K562 (cell line): Measurements from ENCODE around the gene HLTF. TPM values are rescaled to one million over a fixed set of nuclear protein-coding genes. Genes with fewer than 3 reads are reported as not detected.

Experiments used
- ATF4 ChIP-seq: fragments of 450-650 bp; formaldehyde crosslinking; IDR thresholded peaks from 2 replicates; pipeline ENCODE4 v1.4.0; 2022; ENCODE audit warnings: mild to moderate bottlenecking, moderate library complexity
- CEBPB ChIP-seq: fragments of 450-650 bp; IDR thresholded peaks from 2 replicates; pipeline ENCODE4 v1.6.1; 2016; ENCODE audit warnings: missing genetic modification characterization, missing compliant biosample characterization
- COPS2 ChIP-seq: fragments of 450-650 bp; conservative IDR thresholded peaks from 2 replicates; pipeline ENCODE4 v1.6.1; 2016; ENCODE audit warnings: mild to moderate bottlenecking, moderate library complexity
- DLX4 ChIP-seq: fragments of 250-450 bp; sonication (Bioruptor Pico); IDR thresholded peaks from 2 replicates; pipeline ENCODE4 v1.6.1; 2021; ENCODE audit warnings: mild to moderate bottlenecking
- E2F1 ChIP-seq: sonication (generic); formaldehyde crosslinking; IDR thresholded peaks from 2 replicates; pipeline ENCODE4 v1.8.1; 2023; ENCODE audit warnings: mild to moderate bottlenecking, missing genetic modification reagents, moderate library complexity
- ETV5 ChIP-seq: sonication (generic); formaldehyde crosslinking; IDR thresholded peaks from 2 replicates; pipeline ENCODE4 v1.4.0; 2020; ENCODE audit warnings: low read depth, mild to moderate bottlenecking, missing genetic modification reagents
- HDAC8 ChIP-seq: fragments of 450-650 bp; IDR thresholded peaks from 2 replicates; pipeline ENCODE4 v1.6.1; 2016; ENCODE audit warnings: mild to moderate bottlenecking, missing genetic modification characterization, moderate library complexity, missing compliant biosample characterization
- HMGXB4 ChIP-seq: sonication (generic); formaldehyde crosslinking; IDR thresholded peaks from 2 replicates; pipeline ENCODE4 v1.8.1; 2023; ENCODE audit warnings: mild to moderate bottlenecking, missing genetic modification reagents
- HSF4 ChIP-seq: fragments of 250-450 bp; sonication (Bioruptor Pico); IDR thresholded peaks from 2 replicates; pipeline ENCODE4 v2.1.2; 2022; ENCODE audit warnings: mild to moderate bottlenecking, moderate library complexity, borderline replicate concordance
- KDM2B ChIP-seq: fragments of 250-450 bp; sonication (Bioruptor Pico); IDR thresholded peaks from 2 replicates; pipeline ENCODE4 v1.8.0; 2021; ENCODE audit warnings: mild to moderate bottlenecking, moderate library complexity
- SAP30 ChIP-seq: fragments of 200-600 bp; sonication (generic); IDR thresholded peaks from 2 replicates; pipeline ENCODE4 v1.6.1; 2012; ENCODE audit warnings: borderline replicate concordance, low read depth, mild to moderate bottlenecking, moderate library complexity, low read length, control low read depth, inconsistent platforms; ENCODE audit not compliant: insufficient read depth, poor library complexity, severe bottlenecking
- STAT6 ChIP-seq: sonication (generic); formaldehyde crosslinking; IDR thresholded peaks from 2 replicates; pipeline ENCODE4 v1.8.1; 2023; ENCODE audit warnings: mild to moderate bottlenecking, missing genetic modification reagents
- ZFX ChIP-seq: sonication (generic); formaldehyde crosslinking; IDR thresholded peaks from 2 replicates; pipeline ENCODE4 v1.8.0; 2022; ENCODE audit warnings: mild to moderate bottlenecking, missing genetic modification reagents, moderate library complexity
- ZKSCAN1 ChIP-seq: fragments of 150-350 bp; IDR thresholded peaks from 2 replicates; pipeline ENCODE4 v1.6.1; 2016; ENCODE audit warnings: low read depth, low read length
- ZNF263 ChIP-seq: sonication (generic); formaldehyde crosslinking; IDR thresholded peaks from 2 replicates; pipeline ENCODE4 v1.8.0; 2022; ENCODE audit warnings: mild to moderate bottlenecking, missing genetic modification reagents, borderline replicate concordance
- ZNF512 ChIP-seq: IDR thresholded peaks from 2 replicates; pipeline ENCODE4 v1.6.1; 2016; ENCODE audit warnings: missing genetic modification characterization, missing compliant biosample characterization
- polyA plus RNA-seq, 8 experiments: library from polyadenylated mRNA; depleted of rRNA in 4 of 8; stranded (reverse) in 5 of 8; unstranded in 3 of 8; fragments of >200 nt; fragmentation: Nextera tagmentation in 2 of 8; fragmentation: Illumina TruSeq in 1 of 8; extraction: Ambion mirVana in 2 of 8; extraction: Trizol in 1 of 8; gene quantifications; 2 replicates each; pipeline versions ENCODE4 v1.2.1 to v1.2.3, GENCODE V29; 2011 to 2014; ENCODE audit warnings: inconsistent platforms in 1 of 8, missing spikeins in 1 of 8
- total RNA-seq, 7 experiments: library from RNA; depleted of rRNA in 6 of 7; stranded (reverse); fragments of >200 nt in 6 of 7; fragmentation: Illumina TruSeq in 2 of 7; extraction: Trizol in 2 of 7; gene quantifications; 2 replicates each; pipeline versions ENCODE4 v1.2.1 to v1.2.3, GENCODE V29; 2011 to 2021; ENCODE audit warnings: low replicate concordance in 1 of 7

The HLTF gene
- total and polyA plus RNA-seq, 9 of the 15 experiments (the other 6 are each of a cell fraction or from before 2014, with no cell fraction given) = 35.1 to 82.4 (median 50.4) TPM

GRCh38 chr3:149086232-149086988 is at the start of gene HLTF (continued):
- no peak for TF ChIP-seq ZNF512 (tag)
- no peak for TF ChIP-seq KDM2B
- peak; percentile 29; the same call in 1 of the 2 replicates for TF ChIP-seq ZKSCAN1
- peak; percentile 64; the same call in 1 of the 2 replicates for TF ChIP-seq HSF4 (CRISPR knock-in tag)
- peak; percentile 78 for TF ChIP-seq ZFX (CRISPR knock-in tag)
- peak; percentile 97 for TF ChIP-seq E2F1
- TF ChIP-seq ETV5 (CRISPR knock-in tag) = 0 out of 2 replicates have a peak, but pooled peaks have one; percentile 50
- peak; percentile 76; the same call in 1 of the 2 replicates for TF ChIP-seq ZNF263 (CRISPR knock-in tag)
- TF ChIP-seq CEBPB (tag) = 0 out of 2 replicates have a peak, but pooled peaks have one; percentile 24
- peak; percentile 41; the same call in 1 of the 2 replicates for TF ChIP-seq ATF4 (CRISPR knock-in tag)
- peak; percentile 72; the same call in 1 of the 2 replicates for TF ChIP-seq HMGXB4 (CRISPR knock-in tag)
- no peak for TF ChIP-seq COPS2
- TF ChIP-seq DLX4 = no peak
- 0 out of 2 replicates have a peak, but pooled peaks have one; percentile 45 for TF ChIP-seq HDAC8
- peak; percentile 43; the same call in 1 of the 2 replicates for TF ChIP-seq STAT6 (CRISPR knock-in tag)
- peak; percentile 61 for TF ChIP-seq SAP30
